NCI-H1417 treated with DMSO at 0.1 percent for 48 hours (cell line): ENCODE data around the gene CCDC159.
"Not testable (repeated sequence)": the region's sequence is repeated elsewhere in the genome, so short reads cannot be mapped to it uniquely, and the experiment has no call there.

ENCODE experiments used
- DNase-seq: peaks from one replicate; lab custom pipeline; 2025; lab: John Stamatoyannopoulos, UW

The CCDC159 gene

DNA sequence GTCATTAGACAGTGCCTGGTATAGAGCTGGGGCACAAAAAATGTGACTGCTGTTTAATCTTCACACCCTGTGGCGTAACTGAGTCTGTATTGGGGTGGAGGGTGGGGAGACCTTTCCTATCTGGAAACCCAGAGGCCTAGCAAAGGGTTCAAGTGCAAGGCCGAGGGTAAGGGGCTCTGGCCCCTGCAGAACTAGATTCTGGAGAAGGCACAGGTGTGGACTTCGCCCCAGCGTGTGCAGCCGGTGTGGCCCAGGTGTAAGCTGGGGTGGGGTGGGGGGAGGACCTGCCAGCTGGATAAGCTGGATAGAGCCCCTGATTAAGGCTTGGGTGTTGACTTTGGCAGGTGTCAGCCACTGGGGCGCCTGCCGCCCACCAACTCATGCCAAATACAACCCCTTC lies 8.2 kb upstream of the CCDC159 start:
- no peak for DNase-seq

DNA sequence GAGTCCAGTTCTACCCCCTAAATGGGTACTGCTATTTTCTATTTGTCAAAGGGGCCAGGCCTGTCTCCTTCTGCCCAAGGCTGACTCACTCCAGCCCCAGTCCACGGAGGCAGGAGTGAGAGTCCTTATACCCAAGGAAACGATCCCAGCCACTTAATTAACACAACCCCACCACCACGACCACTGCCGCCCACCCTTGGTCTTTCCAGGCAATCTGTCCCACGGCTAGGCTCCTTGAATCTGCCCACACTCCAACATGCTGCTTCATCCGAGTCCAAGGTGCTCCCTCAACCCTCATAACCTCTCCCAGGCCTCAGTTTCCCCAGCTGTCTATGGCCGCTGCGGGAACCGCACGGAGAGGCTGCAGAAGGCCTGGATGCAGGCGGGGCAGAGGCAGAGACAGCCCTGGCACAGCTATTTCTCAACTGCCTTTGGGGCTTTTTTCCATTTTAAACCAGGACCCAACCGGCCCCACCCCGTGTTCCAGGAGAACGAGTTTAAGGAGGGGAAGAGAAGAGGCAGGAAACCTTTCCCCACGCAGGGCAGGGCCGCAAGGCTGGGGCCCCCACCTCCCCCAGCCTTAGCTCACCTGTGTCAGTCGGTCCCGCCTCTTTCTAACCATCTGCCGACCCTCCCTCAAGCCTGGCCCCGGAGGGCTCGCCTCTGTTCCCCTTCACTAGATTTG lies 7.6 kb upstream of the CCDC159 start:
- no peak for DNase-seq

DNA sequence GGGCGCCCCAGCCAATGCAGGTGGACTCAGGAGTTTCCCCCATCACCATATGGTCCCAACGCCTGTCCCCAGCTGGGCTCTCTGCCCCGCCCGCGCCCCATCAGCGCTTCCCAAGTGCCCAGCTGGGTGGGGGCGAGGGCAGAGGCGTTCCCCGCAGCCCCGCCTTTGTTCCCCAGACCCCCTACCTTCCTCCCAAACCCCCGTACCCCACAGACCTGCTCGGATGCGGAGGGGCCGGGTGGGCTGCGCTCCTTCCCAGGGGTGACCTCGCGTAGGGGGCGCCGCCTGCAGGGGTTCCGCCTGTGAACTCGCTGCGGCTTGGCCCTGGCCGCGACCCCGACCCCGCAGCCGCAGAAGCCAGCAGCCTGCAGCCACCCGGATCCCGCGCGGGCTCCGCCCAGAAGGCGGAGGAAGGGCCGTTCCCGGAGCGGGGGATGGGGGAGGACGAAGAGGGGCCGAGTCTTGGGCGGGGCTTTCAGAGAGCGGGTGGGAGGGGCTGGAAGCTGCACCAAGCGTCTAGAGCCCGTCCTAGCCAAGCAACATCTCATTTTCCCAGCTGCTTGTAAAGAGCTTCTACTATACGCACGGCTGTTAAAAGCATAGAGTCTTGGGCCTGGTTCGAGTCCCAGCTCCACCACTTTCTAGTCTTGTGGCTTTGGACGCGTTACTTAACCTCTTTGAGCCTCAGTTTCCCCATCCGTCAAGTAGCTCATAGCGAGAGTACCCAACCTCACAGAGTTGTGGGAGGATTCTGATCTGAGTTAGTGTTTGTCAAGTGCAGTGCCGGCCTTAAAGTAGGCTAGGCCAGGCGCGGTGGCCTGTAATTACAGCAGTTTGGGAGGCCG lies 6.8 kb upstream of the CCDC159 start, which contains the start of gene RAB3D:
RAB3D (minus strand) TSS at position 404 of the 845 bp plus-strand sequence. CDS start 2,258 bp downstream, outside the sequence.
- peak; percentile 14 for DNase-seq

DNA sequence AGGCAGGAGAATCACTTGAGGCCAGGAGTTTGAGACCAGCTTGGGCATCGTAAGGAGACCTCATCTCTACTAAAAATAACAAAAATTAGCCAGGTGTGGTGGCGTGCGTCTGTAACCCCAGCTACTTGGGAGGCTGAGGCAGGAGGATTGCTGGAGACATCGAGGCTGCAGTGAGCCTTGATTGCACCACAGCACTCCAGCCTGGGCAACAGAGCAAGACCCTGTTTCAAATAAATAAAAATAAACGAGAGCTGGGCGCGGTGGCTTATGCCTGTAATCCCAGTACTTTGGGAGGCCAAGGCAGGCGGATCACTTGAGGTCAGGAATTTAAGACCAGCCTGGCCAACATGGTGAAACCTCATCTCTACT lies 6.2 kb upstream of the CCDC159 start:
- DNase-seq, result not testable (repeated sequence)

DNA sequence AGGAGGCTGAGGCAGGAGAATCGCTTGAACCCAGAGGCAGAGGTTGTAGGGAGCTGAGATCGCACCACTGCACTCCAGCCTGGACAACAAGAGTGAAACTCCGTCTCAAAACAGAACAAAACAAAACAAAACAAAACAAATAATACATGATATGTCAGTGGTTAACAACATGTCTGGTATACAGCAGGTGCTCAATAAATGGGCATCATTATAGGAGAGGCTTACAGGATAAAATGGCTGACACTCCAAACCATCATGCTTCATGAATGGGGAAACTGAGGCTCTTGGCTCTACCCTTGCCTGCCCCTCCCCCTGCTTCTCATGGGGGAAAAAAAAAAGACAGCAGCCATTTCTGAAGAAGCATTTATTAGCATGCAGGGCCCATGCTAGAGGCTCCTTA lies 3.9 kb upstream of the CCDC159 start:
- DNase-seq, result no peak

DNA sequence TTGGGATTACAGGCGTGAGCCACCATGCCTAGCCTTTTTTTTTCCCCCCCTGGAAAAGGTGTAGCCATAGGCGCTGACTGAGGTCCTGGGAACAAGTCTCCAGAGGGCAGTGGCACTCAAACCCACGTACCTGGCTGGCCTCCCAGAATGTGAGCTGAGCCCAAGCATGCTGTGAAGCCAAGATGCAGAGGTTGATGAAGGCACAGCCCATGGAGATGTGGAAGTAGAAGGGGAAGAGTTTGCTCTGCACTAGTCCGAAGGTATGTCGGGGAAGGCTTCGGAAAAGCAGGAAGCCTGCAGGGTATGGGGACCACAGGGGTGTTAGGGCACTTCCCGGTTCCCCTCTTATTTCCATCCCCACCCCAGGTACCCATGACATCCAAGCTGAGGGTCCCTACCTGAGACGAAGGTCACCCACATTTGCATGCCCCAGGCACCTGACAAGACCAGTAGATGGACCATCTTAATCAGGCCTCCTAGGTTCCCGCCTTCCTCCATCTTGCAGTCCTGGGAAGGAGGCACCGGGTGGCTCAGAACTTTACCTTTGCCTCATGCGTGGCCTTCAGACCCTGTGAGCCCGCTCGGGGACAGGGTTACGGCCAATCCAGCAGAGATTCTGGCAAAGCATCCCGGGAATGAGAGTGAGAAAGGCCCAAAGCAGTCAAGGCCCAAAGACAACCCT lies 1.1 kb upstream of the CCDC159 start:
- DNase-seq, result no peak

DNA sequence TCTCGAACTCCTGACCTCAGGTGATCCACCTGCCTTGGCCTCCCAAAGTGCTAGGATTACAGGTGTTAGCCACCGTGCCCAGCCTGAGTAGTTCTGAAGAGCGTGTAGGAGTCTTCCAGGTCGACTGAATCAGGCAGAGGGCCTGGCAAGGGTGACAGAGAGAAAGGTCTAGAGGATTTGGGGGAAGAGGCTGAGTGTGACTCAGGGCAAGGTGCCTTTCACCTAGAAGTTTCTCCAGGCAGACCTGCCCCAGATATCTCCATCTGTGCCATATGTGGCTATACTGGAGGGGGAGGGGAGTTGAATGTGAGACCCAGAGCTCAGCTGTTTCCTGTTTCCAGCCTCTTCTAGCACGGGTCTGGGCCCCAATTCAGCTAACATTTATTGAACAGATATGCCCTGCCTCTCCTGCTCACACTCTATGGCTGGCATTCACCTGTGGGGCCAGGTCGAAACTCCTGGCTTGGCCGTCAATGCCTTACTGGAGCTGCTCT lies 1.3 kb downstream of the CCDC159 start:
- DNase-seq, result no peak

DNA sequence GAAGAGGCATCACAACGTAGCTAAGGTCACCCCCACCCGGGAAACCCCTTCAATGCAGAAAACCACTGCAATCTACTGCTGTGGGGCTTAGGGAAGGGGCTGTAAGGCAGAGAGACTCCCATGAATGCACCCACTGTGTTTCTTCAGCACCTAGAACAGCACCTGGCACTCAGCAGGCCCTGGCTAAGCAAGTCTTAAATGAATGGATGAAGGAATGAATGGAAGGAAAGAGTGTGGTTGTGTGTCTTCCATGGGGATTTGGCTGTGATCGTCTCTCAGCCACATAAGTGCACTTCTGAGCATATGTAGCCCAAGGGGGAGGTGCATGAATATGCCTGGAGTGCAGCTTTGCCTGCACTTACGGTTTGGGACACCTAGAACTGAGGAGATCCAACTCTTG lies 2.9 kb downstream of the CCDC159 start:
- DNase-seq, result no peak

DNA sequence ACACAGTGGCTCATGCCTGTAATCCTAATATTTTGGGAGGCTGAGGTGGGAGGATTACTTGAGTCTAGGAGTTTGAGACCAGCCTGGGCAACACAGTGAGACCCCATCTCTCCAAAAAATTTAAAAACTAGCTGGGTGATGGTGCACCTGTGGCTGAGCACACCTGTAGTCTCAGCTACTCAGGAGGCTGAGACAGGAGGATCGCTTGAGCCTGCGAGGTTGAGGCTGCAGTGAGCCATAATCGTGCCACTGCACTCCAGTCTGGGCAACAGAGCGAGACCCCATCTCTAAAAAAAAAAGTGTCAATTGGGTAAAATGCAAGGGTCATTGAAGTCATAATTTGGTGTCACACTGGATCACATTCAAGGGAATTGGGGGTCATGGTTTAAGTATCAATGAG lies 7.8 kb downstream of the CCDC159 start:
- DNase-seq, result not testable (repeated sequence)

DNA sequence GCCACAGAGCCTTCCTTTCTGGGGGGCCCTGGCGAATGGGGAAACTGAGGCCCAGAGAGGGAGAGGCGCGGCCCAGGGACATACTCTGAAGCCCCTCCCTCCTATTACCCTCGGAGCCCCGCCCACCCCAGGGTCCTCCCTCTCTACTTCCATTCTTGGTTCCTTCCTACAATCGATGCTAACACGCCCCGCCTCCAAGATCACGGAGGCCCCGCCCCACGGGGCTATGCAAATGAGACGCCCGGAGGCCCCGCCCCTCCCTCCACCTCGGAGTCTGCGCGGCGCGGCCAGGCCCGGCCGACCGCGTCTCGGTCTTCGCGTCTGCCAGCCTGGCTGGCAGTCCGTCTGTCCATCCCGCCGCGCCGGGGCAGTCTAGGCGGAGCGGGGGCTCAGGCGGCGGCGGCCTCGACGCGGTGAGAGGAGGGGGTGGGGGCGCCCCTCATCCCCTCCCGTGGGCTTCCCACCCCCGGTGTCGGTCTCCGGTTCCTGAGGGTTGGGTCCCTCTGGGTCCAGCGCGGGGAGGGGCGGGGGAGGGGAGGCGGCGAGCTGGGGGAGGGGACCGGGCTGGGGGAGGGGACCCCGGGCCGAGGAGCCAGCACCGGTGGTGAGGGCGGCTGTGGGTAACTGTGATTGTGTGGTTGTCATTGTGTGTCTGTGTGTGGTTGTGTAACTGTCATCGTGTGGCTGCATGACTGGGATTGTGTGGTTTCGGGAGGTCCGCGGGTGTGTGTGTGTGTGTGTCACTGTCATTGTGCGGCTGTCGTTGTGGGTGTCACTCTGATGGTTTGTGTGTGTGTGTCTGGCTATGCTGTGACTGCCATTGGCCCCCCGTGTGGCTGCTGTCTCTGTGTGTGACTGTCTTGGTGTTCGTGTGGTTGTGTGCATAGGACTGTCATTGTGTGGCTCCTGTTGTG lies 9.1 kb downstream of the CCDC159 start, which contains the start of gene PLPPR2:
PLPPR2 (plus strand) TSS at position 273 of the 914 bp plus-strand sequence. CDS start 2,242 bp downstream, outside the sequence.
- DNase-seq, result peak; percentile 56

DNA sequence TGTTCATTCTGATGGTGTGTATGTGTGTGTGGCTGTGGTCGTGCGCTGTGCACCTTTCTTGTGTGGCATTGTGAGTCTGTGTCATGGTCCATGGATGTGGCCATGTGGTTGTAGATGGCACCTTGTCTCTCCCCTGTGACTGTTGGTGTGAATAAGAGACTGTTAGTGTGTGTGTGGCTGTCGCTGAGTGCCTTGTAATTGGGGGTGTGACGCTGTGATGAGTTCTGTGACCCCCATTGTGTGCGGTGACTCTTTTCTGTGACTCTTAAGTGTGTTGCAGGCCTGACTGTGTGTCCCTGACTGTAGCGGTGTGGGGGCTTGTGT lies 9.7 kb downstream of the CCDC159 start:
- DNase-seq, result no peak

DNA sequence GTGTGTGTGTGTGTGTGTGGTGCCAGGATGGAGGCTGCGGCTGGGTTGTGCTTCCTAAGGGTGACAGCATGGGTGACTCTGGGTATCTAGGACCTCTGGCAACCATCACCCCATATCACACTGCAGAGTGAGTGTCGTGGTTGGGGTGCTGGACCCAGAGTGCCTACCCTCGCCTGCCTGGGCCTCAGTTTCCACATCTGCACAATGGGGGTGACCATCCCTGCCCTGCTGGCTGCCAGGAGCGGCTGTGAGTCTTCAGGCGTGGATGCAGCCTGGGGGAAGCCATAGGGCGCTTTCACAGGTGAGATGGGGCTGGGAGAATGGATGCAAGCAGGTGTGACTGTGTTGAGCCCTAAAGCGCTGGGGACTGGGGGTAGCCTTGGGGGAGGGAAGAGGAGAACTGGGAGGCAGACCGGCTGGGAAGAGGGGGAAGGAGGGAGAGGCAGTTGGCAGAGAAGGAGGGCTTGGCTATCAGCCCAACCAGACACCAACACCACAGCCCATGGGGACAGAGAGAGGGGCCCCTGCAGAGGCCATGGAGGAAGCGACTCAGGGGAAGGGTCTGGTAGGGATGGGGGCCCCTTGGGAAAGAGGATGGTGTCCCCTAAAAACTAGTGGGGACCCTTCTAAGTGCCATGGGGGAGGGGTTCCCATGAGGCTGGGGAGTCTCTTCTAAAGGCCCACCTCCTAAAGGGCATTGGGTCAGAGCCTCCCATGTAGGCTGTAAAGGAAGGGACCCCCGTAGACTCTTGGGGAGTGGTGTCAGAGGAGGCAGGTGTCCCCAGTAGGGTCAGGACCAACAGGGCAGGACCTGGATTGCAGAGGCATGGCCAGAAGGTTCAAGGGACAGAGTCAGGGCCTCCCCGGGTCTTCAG lies 10.6 kb downstream of the CCDC159 start:
- DNase-seq, result no peak

DNA sequence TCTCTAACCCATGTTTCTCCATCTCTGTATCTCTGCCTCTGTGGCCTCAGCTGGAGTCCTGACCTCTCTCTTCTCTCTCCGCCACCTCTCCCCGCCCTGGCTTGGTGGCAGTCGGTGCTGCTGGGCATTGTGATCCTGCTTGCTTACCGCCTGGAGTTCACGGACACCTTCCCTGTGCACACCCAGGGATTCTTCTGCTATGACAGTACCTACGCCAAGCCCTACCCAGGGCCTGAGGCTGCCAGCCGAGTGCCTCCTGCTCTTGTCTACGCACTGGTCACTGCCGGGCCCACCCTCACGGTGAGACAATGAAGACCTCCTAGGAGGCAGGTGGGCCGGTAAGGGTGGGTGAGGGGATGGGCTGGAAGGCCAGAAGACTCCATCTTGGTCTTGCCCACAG lies 13.1 kb downstream of the CCDC159 start:
- no peak for DNase-seq

DNA sequence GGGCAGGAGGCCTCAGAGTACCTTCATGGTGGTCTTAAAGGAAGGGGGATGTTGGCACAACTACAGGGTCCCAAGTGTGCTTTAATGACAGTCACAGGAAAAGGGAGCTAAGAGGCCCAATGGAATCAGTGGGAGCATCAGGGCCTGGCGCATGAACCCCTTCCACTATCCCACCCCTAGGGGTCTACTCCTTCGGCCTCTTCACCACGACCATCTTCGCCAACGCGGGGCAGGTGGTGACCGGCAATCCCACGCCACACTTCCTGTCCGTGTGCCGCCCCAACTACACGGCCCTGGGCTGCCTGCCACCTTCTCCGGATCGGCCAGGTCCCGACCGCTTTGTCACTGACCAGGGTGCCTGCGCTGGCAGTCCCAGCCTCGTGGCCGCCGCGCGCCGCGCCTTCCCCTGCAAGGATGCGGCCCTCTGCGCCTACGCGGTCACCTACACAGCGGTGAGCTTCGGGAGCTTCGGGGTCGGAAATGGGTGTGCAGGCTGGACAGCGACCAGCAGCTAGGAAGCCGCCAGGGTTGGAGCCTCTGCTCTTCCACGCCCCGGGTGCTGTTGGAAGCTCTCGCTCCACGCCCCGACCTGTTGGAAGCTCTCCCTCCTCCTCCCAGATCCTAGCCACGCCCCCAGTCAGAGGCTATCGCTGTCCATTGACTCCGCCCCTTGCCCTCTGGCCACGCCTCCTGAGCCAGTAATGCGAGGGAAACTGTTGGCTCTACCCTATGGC lies 14.9 kb downstream of the CCDC159 start:
- no peak for DNase-seq

DNA sequence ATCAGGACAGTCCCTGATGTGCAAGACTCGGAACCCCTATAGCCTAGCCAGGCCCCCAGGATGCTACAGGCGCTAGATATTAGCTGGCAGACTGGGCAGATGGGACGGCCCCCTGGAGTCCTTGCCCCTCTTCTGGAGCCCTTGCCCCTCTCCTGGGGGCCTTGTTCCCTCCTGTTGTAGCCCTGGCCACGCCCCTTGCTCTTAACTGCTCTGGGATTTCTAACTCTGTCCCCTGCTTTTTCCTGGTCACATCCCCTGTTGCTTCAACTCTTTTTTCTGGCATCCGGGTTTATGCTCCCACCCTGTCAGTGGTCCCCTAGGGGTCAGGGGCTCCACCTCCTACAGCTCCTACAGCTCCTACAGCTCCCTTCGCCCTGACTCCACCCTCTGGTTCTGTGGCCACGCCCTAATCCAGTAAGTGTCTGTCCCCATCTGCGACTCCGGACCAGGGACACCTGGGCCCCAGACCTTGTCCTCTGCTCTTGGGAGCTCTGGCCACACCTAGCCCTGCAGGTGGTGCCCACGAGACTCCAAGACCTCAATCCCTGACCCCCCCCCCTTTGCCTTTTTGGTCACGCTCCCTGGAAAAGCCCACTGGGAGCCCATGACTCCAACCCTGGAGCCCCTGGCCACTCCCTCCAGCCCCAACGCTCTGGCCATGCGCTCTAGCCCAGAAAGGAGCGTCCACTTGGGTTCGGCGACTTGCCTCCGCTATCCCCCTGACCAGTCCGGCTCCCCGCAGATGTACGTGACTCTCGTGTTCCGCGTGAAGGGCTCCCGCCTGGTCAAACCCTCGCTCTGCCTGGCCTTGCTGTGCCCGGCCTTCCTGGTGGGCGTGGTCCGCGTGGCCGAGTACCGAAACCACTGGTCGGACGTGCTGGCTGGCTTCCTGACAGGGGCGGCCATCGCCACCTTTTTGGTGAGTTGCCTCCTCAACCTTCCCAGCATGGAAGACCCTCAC lies 15.7 kb downstream of the CCDC159 start:
- DNase-seq, result no peak

DNA sequence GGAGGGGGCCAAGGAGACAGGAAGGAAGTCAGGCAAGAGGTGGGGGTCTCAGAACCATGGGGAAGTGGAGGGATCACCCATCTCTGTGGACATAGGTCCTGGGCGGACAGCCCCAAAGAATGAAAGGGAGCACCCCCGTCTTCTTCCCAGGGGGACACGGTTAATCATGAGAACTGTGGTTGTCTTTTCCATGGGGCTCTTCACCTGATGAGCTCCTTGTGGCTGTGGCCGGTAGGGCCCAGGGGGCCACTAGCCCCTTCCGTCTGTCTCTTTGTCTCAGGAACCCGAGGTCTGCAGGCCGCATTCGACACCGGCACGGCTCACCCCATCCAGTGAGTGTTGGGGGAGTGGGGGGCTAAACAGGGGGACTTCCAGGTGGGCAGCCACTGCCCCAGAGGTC lies 17.6 kb downstream of the CCDC159 start:
- DNase-seq, result no peak

DNA sequence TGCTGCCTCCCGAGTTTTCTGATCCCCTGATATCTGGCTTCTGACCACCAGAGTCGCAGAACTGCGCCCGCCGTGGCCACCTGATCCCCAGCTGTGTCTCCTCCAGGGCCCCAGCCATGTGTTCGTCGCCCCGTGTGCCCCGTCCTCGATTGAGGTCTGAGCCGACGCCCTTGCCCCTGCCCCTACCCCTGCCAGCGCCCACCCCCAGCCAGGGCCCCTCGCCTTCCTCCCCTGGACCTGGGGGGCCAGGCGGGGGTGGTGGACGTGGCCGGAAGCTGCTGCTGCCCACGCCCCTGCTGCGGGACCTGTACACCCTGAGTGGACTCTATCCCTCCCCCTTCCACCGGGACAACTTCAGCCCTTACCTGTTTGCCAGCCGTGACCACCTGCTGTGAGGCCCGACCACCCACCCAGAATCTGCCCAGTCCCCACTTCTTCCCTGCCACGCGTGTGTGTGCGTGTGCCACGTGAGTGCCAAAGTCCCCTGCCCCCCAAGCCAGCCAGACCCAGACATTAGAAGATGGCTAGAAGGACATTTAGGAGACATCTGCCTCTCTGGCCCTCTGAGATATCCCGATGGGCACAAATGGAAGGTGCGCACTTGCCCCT lies 18.1 kb downstream of the CCDC159 start:
- DNase-seq, result no peak

DNA sequence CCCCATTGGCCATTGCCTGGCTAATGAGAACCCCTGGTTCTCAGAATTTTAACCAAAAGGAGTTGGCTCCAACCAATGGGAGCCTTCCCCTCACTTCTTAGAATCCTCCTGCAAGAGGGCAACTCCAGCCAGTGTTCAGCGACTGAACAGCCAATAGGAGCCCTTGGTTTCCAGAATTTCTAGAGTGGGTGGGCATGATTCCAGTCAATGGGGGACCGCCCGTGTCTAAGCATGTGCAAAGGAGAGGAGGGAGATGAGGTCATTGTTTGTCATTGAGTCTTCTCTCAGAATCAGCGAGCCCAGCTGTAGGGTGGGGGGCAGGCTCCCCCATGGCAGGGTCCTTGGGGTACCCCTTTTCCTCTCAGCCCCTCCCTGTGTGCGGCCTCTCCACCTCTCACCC lies 18.6 kb downstream of the CCDC159 start:
- DNase-seq, result no peak
